HUES48 (cell line): Measurements from ENCODE around the gene FZD8.

Experiments
- H3K27ac ChIP-seq: one replicate; pipeline ENCODE4 v1.7.0; 2013; ENCODE audit warnings: low read depth, low read length, inconsistent platforms
- H3K27me3 ChIP-seq: 2 replicates; pipeline ENCODE4 v1.6.1; 2013; ENCODE audit warnings: mild to moderate bottlenecking, low read length; ENCODE audit not compliant: control insufficient read depth, insufficient read depth
- H3K36me3 ChIP-seq: 2 replicates; pipeline ENCODE4 v1.6.1; 2013; ENCODE audit warnings: low read length; ENCODE audit not compliant: control insufficient read depth, insufficient read depth
- H3K4me1 ChIP-seq: 2 replicates; pipeline ENCODE4 v1.6.1; 2013; ENCODE audit warnings: mild to moderate bottlenecking, low read length; ENCODE audit not compliant: control insufficient read depth, insufficient read depth
- H3K4me3 ChIP-seq: 2 replicates; pipeline ENCODE4 v1.5.1; 2013; ENCODE audit warnings: mild to moderate bottlenecking, low read depth, low read length
- H3K9ac ChIP-seq: 2 replicates; pipeline ENCODE4 v1.6.1; 2013; ENCODE audit warnings: mild to moderate bottlenecking, low read depth, low read length, moderate library complexity
- H3K9me3 ChIP-seq: 2 replicates; pipeline ENCODE4 v1.6.1; 2013; ENCODE audit warnings: low read length; ENCODE audit not compliant: control insufficient read depth, insufficient read depth

The FZD8 gene

DNA sequence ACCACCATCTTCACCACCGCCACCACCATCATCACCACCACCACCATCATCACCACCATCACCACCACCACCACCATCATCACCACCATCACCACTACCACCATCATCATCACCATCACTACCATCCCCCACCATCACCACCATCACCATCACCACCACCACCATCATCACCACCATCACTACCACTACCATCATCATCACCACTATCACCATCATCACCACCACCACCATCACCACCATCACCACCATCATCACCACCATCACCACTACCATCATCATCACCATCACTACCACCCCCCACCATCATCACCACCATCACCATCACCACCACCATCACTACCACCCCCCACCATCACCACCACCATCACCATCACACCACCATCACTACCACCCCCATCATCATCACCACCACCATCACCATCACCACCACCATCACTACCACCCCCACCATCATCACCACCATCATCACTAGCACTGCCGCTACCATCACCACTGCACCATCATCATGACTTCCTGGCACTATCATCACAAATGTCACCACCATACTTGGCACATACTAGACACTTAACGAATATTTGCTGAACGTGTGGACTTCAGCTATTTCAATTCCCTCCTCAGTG is 25.3 kb upstream of the FZD8 start:
- H3K4me1 ChIP-seq = peaks cover 37% of the 10 kb centered on the region
- H3K36me3 ChIP-seq = no peaks in the 10 kb centered on the region
- no peaks in the 10 kb centered on the region for H3K9me3 ChIP-seq
- no peak overlapping the region for H3K9ac ChIP-seq
- no peak overlapping the region for H3K4me3 ChIP-seq
- no peak overlapping the region for H3K27ac ChIP-seq
- H3K27me3 ChIP-seq = no peaks in the 10 kb centered on the region

- Histone ChIP-seq H3K27ac (no peak overlapping the region), H3K27me3 (no peaks in the 10 kb centered on the region), H3K9ac (no peak overlapping the region), H3K4me1 (peaks cover 49% of the 10 kb centered on the region), H3K4me3 (no peak overlapping the region), H3K9me3 (no peaks in the 10 kb centered on the region), H3K36me3 (no peaks in the 10 kb centered on the region)
These were observed 19.1 kb upstream of the FZD8 start for GRCh38 chr10:35661236-35661635.

GRCh38 chr10:35659456-35659855 is 17.4 kb upstream of the FZD8 start:
- no peaks in the 10 kb centered on the region for H3K9me3 ChIP-seq
- H3K9ac ChIP-seq = no peak overlapping the region
- H3K4me3 ChIP-seq = no peak overlapping the region
- no peak overlapping the region for H3K27ac ChIP-seq
- peaks cover 42% of the 10 kb centered on the region for H3K4me1 ChIP-seq
- no peaks in the 10 kb centered on the region for H3K36me3 ChIP-seq
- no peaks in the 10 kb centered on the region for H3K27me3 ChIP-seq

GRCh38 chr10:35657621-35658020 is 15.5 kb upstream of the FZD8 start:
- Histone ChIP-seq H3K4me1 (peaks cover 31% of the 10 kb centered on the region), H3K27me3 (no peaks in the 10 kb centered on the region), H3K9ac (no peak overlapping the region), H3K9me3 (no peaks in the 10 kb centered on the region), H3K27ac (no peak overlapping the region), H3K4me3 (no peak overlapping the region), H3K36me3 (no peaks in the 10 kb centered on the region)

GRCh38 chr10:35652824-35653223 is 10.7 kb upstream of the FZD8 start:
- Histone ChIP-seq H3K4me1 (peaks cover 8% of the 10 kb centered on the region; the same call in 1 of the 2 replicates), H3K27me3 (no peaks in the 10 kb centered on the region), H3K4me3 (no peak overlapping the region), H3K9ac (no peak overlapping the region), H3K36me3 (no peaks in the 10 kb centered on the region), H3K9me3 (no peaks in the 10 kb centered on the region), H3K27ac (no peak overlapping the region)

GRCh38 chr10:35650894-35651293 is 8.8 kb upstream of the FZD8 start:
- H3K9ac ChIP-seq = no peak overlapping the region
- H3K27me3 ChIP-seq = no peaks in the 10 kb centered on the region

GRCh38 chr10:35644050-35644950 is 2.2 kb upstream of the FZD8 start:
- Histone ChIP-seq H3K4me1 (peaks cover 13% of the 10 kb centered on the region), H3K36me3 (no peaks in the 10 kb centered on the region), H3K9ac (no peak overlapping the region), H3K4me3 (peak overlapping the region; percentile 81), H3K27me3 (peaks cover 23% of the 10 kb centered on the region), H3K9me3 (no peaks in the 10 kb centered on the region), H3K27ac (no peak overlapping the region)

More at GRCh38 chr10:35650894-35651293, 8.8 kb upstream of the FZD8 start:
- Histone ChIP-seq H3K27ac (no peak overlapping the region), H3K36me3 (no peaks in the 10 kb centered on the region), H3K4me3 (no peak overlapping the region), H3K4me1 (no peaks in the 10 kb centered on the region), H3K9me3 (no peaks in the 10 kb centered on the region)

DNA sequence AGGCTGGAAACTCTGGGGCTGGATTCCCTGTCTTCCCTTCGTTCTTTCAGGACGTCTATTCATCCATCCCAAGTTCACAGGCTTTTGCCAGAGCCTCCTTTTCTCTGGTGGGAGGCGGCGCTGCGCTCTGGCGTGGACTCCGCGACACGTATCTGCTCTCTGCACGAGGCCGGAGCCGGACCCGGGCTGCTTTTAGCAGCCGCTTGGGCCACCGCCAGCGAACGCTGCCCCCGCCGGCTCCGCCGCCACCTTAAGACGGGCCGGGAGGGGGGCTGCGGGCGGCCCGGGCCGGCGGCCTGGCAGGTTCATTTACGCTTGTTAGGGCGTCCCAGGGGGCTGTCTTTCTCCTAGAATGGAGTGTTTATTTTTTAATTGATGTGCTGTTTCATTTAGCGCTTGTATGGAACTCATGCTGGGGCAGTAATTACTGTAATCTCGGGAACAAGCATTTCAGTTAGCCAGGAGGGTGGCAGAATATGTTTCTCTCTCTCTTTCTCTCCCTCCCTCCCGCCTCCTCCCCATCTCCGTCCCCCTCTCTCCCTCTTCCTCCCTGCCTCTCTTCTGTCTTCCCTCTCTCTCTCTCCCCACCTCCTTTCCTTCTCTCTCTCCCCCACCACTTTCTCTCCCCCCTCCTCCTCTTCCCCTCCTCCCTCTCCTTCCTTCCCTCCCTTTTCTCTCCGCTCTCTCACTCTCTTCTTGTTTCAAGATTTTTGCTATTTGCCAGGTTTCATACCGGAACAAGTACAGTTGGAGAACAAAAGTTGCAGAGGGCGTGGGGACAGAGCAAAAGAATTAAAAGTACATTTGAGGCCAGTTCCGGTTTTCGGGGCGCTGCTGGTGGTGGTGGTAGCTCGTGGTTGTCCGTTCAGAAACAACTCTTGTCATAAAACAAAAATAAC is 1.3 kb upstream of the FZD8 start:
- peak overlapping the region; percentile 19 for H3K9ac ChIP-seq
- H3K27ac ChIP-seq = peak overlapping the region; percentile 43

DNA sequence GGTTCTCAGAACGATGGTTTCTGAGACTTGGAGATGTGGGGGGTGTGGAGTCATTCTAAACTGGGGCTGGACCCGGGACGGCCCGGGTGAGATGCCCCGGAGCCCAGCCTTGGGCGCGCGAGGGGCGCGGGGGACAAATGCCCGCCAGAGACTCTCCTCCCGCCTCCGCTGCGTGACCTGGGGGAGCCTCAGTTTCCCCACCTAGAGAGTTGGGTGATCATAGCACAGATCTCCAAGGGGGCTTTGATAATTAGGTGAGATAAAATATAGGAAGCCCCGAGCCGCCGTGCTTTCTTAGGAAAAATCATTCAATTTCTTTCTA is 658 bp upstream of the FZD8 start:
- Histone ChIP-seq H3K36me3 (no peaks in the 10 kb centered on the region), H3K4me3 (peak overlapping the region; percentile 81), H3K27ac (peak overlapping the region; percentile 72), H3K4me1 (peaks cover 20% of the 10 kb centered on the region), H3K9ac (peak overlapping the region; percentile 19), H3K27me3 (peaks cover 28% of the 10 kb centered on the region), H3K9me3 (no peaks in the 10 kb centered on the region)

More for the DNA sequence above, 1.3 kb upstream of the FZD8 start:
- H3K36me3 ChIP-seq = no peaks in the 10 kb centered on the region
- no peaks in the 10 kb centered on the region for H3K9me3 ChIP-seq
- peak overlapping the region; percentile 81 for H3K4me3 ChIP-seq
- H3K4me1 ChIP-seq = peaks cover 14% of the 10 kb centered on the region
- H3K27me3 ChIP-seq = peaks cover 24% of the 10 kb centered on the region

GRCh38 chr10:35641676-35642034 is 441 bp downstream of the FZD8 start:
- Histone ChIP-seq H3K4me1 (peaks cover 27% of the 10 kb centered on the region), H3K9me3 (no peaks in the 10 kb centered on the region), H3K27ac (peak overlapping the region; percentile 71), H3K9ac (peak overlapping the region; percentile 25; the same call in 1 of the 2 replicates), H3K36me3 (no peaks in the 10 kb centered on the region), H3K27me3 (peaks cover 28% of the 10 kb centered on the region), H3K4me3 (peak overlapping the region; percentile 81)
